SK-N-SH (cell line): ENCODE results near the gene SHROOM3. TPM values are rescaled to one million over a fixed set of nuclear protein-coding genes. Genes with fewer than 3 reads are reported as not detected.

Source experiments
- CTCF ChIA-PET: fragments of 300-600, 350-600 bp; formaldehyde crosslinking; extraction: SDS; loops from one replicate; lab custom pipeline; 2021; lab: Yijun Ruan, JAX
- POLR2A ChIA-PET: fragments of 350-600 bp; sonication (Branson Sonifier 250); formaldehyde crosslinking; extraction: SDS; loops from one replicate; lab custom pipeline; 2020; ENCODE audit warnings: antibody characterized with exemption, inconsistent platforms; lab: Yijun Ruan, JAX
- DNase-seq: peaks from one replicate; pipeline ENCODE4 v3.0.0; 2012
- H2AFZ ChIP-seq: fragments of 200-600 bp; sonication (generic); 2 replicates; pipeline ENCODE4 v1.8.1; 2016; ENCODE audit warnings: antibody characterized with exemption, mild to moderate bottlenecking, low read depth
- H3F3A ChIP-seq: fragments of 200-600 bp; sonication (generic); replicated peaks from 2 replicates; pipeline ENCODE3; 2016; ENCODE audit warnings: antibody characterized with exemption, mild to moderate bottlenecking; ENCODE audit not compliant: insufficient read depth
- H3K27ac ChIP-seq, 2 experiments: fragments of 200-500 bp in 1 of 2; fragments of 200-600 bp in 1 of 2; sonication (Bioruptor generic) in 1 of 2; sonication (generic), shearing (Covaris generic) in 1 of 2; 2 replicates each; pipeline versions ENCODE4 v1.5.1 to v1.6.1; 2014 to 2016; ENCODE audit warnings: low read depth in 2 of 2, inconsistent platforms in 1 of 2, low read length in 1 of 2, mild to moderate bottlenecking in 1 of 2, mixed read lengths in 1 of 2
- H3K27me3 ChIP-seq: fragments of 200-600 bp; sonication (generic), shearing (Covaris generic); 2 replicates; pipeline ENCODE4 v1.6.1; 2016; ENCODE audit warnings: mixed run types; ENCODE audit not compliant: insufficient read depth
- H3K36me3 ChIP-seq, 2 experiments: fragments of 200-500 bp in 1 of 2; fragments of 200-600 bp in 1 of 2; sonication (Bioruptor generic) in 1 of 2; sonication (generic) in 1 of 2; replicated peaks in 1 of 2; 2 replicates each; pipeline versions ENCODE3 to v1.5.1; 2014 to 2016; ENCODE audit warnings: low read length in 1 of 2, mild to moderate bottlenecking in 1 of 2; ENCODE audit not compliant: insufficient read depth in 2 of 2, control insufficient read depth in 1 of 2
- H3K4me1 ChIP-seq, 2 experiments: fragments of 200-500 bp in 1 of 2; fragments of 200-600 bp in 1 of 2; sonication (Bioruptor generic) in 1 of 2; sonication (generic), shearing (Covaris generic) in 1 of 2; 2 replicates each; pipeline versions ENCODE4 v1.5.1 to v1.6.1; 2014 to 2016; ENCODE audit warnings: low read depth in 1 of 2, low read length in 1 of 2, mixed run types in 1 of 2; ENCODE audit not compliant: insufficient read depth in 2 of 2, control insufficient read depth in 1 of 2
- H3K4me2 ChIP-seq: fragments of 200-600 bp; sonication (generic), shearing (Covaris generic); 2 replicates; pipeline ENCODE4 v1.6.1; 2017; ENCODE audit warnings: mixed run types
- H3K4me3 ChIP-seq, 2 experiments: fragments of 200-500 bp in 1 of 2; fragments of 200-600 bp in 1 of 2; sonication (Bioruptor generic) in 1 of 2; sonication (generic), shearing (Covaris generic) in 1 of 2; 2 replicates each; pipeline versions ENCODE4 v1.5.1 to v1.8.1; 2014 to 2016; ENCODE audit warnings: low read depth in 2 of 2, inconsistent platforms in 1 of 2, low read length in 1 of 2, mild to moderate bottlenecking in 1 of 2, mixed read lengths in 1 of 2, moderate library complexity in 1 of 2
- H3K79me2 ChIP-seq: fragments of 200-600 bp; sonication (generic); 2 replicates; pipeline ENCODE4 v1.8.1; 2017; ENCODE audit warnings: mild to moderate bottlenecking; ENCODE audit not compliant: insufficient read depth
- H3K9ac ChIP-seq: fragments of 200-600 bp; sonication (generic); 2 replicates; pipeline ENCODE4 v1.6.1; 2017; ENCODE audit warnings: mixed run types
- H3K9me2 ChIP-seq: fragments of 200-600 bp; sonication (generic); 2 replicates; pipeline ENCODE4 v1.6.1; 2017; ENCODE audit warnings: mixed run types
- H3K9me3 ChIP-seq: fragments of 200-600 bp; sonication (generic); 2 replicates; pipeline ENCODE4 v1.6.1; 2017; ENCODE audit warnings: mixed run types, mild to moderate bottlenecking, moderate library complexity
- H4K20me1 ChIP-seq: fragments of 200-600 bp; sonication (generic); 2 replicates; pipeline ENCODE4 v1.6.1; 2017; ENCODE audit warnings: mild to moderate bottlenecking, mixed run types; ENCODE audit not compliant: insufficient read depth
- ELF1 ChIP-seq: IDR thresholded peaks from 2 replicates; pipeline ENCODE4 v1.4.0; 2012
- EP300 ChIP-seq, 2 experiments: IDR thresholded peaks; 2 replicates each; pipeline versions ENCODE4 v1.4.0 to v1.6.1; 2012; ENCODE audit warnings: borderline replicate concordance in 1 of 2, low read depth in 1 of 2, low read length in 1 of 2
- FOSL2 ChIP-seq: IDR thresholded peaks from 2 replicates; pipeline ENCODE4 v1.4.0; 2012; ENCODE audit warnings: low read depth, mild to moderate bottlenecking, moderate library complexity, borderline replicate concordance
- GATA2 ChIP-seq: sonication (generic); formaldehyde crosslinking; IDR thresholded peaks from 2 replicates; pipeline ENCODE4 v1.5.0; 2020; ENCODE audit warnings: mild to moderate bottlenecking, missing genetic modification reagents
- JUND ChIP-seq: IDR thresholded peaks from 2 replicates; pipeline ENCODE4 v1.4.0; 2012
- RXRA ChIP-seq: IDR thresholded peaks from 2 replicates; pipeline ENCODE4 v1.4.0; 2012; ENCODE audit warnings: low read depth, mild to moderate bottlenecking, borderline replicate concordance
- TAF1 ChIP-seq: IDR thresholded peaks from 2 replicates; pipeline ENCODE4 v1.6.1; 2012; ENCODE audit warnings: low read depth, mild to moderate bottlenecking, low read length, moderate library complexity, borderline replicate concordance
- TCF12 ChIP-seq: IDR thresholded peaks from 2 replicates; pipeline ENCODE4 v1.4.0; 2012
- TEAD4 ChIP-seq: IDR thresholded peaks from 2 replicates; pipeline ENCODE4 v1.4.0; 2012; ENCODE audit warnings: mild to moderate bottlenecking, borderline replicate concordance; ENCODE audit not compliant: insufficient read depth
- WGBS: methylation state at CpG from one replicate; pipeline ENCODE4 v1.1.6; 2017; ENCODE audit warnings: low lambda C conversion rate; 5-methylcytosine and 5-hydroxymethylcytosine counted together
- polyA plus RNA-seq, 3 experiments: library from polyadenylated mRNA; depleted of rRNA; stranded (reverse); fragments of >200 nt; gene quantifications; 2 replicates each; pipeline ENCODE4 v1.2.3, GENCODE V29; 2012
- TF ChIP-seq, protein P1 (sequence below): IDR thresholded peaks from 2 replicates; pipeline ENCODE4 v1.6.1; 2012; ENCODE audit warnings: mild to moderate bottlenecking, low read depth, low read length, moderate library complexity
- TF ChIP-seq, protein P2 (sequence below): fragments of 200-600 bp; sonication (generic); IDR thresholded peaks from 2 replicates; pipeline ENCODE4 v1.6.1; 2017; ENCODE audit warnings: antibody characterized with exemption, mild to moderate bottlenecking, moderate library complexity
- TF ChIP-seq, protein P3 (sequence below): IDR thresholded peaks from 2 replicates; pipeline ENCODE4; 2012

SHROOM3 gene
- polyA plus RNA-seq, 1 of the 3 experiments (the other 2 are of a cell fraction): 4.3 TPM

- TF ChIP-seq RXRA (no peak), TAF1 (no peak), TEAD4 (no peak), TCF12 (no peak)
- TF ChIP-seq, protein P1, sequence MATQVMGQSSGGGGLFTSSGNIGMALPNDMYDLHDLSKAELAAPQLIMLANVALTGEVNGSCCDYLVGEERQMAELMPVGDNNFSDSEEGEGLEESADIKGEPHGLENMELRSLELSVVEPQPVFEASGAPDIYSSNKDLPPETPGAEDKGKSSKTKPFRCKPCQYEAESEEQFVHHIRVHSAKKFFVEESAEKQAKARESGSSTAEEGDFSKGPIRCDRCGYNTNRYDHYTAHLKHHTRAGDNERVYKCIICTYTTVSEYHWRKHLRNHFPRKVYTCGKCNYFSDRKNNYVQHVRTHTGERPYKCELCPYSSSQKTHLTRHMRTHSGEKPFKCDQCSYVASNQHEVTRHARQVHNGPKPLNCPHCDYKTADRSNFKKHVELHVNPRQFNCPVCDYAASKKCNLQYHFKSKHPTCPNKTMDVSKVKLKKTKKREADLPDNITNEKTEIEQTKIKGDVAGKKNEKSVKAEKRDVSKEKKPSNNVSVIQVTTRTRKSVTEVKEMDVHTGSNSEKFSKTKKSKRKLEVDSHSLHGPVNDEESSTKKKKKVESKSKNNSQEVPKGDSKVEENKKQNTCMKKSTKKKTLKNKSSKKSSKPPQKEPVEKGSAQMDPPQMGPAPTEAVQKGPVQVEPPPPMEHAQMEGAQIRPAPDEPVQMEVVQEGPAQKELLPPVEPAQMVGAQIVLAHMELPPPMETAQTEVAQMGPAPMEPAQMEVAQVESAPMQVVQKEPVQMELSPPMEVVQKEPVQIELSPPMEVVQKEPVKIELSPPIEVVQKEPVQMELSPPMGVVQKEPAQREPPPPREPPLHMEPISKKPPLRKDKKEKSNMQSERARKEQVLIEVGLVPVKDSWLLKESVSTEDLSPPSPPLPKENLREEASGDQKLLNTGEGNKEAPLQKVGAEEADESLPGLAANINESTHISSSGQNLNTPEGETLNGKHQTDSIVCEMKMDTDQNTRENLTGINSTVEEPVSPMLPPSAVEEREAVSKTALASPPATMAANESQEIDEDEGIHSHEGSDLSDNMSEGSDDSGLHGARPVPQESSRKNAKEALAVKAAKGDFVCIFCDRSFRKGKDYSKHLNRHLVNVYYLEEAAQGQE: no peak
- TF ChIP-seq, protein P2, sequence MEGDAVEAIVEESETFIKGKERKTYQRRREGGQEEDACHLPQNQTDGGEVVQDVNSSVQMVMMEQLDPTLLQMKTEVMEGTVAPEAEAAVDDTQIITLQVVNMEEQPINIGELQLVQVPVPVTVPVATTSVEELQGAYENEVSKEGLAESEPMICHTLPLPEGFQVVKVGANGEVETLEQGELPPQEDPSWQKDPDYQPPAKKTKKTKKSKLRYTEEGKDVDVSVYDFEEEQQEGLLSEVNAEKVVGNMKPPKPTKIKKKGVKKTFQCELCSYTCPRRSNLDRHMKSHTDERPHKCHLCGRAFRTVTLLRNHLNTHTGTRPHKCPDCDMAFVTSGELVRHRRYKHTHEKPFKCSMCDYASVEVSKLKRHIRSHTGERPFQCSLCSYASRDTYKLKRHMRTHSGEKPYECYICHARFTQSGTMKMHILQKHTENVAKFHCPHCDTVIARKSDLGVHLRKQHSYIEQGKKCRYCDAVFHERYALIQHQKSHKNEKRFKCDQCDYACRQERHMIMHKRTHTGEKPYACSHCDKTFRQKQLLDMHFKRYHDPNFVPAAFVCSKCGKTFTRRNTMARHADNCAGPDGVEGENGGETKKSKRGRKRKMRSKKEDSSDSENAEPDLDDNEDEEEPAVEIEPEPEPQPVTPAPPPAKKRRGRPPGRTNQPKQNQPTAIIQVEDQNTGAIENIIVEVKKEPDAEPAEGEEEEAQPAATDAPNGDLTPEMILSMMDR: no peak
- Histone ChIP-seq H3K9ac (no peak overlapping the region), H3K4me1 (no peaks in the 10 kb centered on the region), H4K20me1 (no peaks in the 10 kb centered on the region), H3K9me2 (no peaks in the 10 kb centered on the region), H3K4me2 (no peak overlapping the region), H3K36me3 (no peaks in the 10 kb centered on the region), H2AFZ (no peak overlapping the region), H3K79me2 (no peaks in the 10 kb centered on the region), H3K27ac (no peak overlapping the region), H3K9me3 (no peaks in the 10 kb centered on the region), H3F3A (no peaks in the 10 kb centered on the region), H3K27me3 (no peaks in the 10 kb centered on the region), H3K4me3 (no peak overlapping the region)
- CTCF ChIA-PET: interaction anchor here (0.6 to 2.4 kb wide), 4 partner anchors 14 to 58 kb away, joined by 3 to 12 read pairs (median 4); no protein-coding TSS in a partner anchor
- POLR2A ChIA-PET: no interaction called here
- WGBS: 60% methylated on average over 4 of the region's 4 CpGs
- no peak for DNase-seq
Observed at GRCh38 chr4:76488888-76489685, 54.1 kb downstream of the SHROOM3 start.

GRCh38 chr4:76489686-76490161, 54.7 kb downstream of the SHROOM3 start:
- Histone ChIP-seq H3K79me2 (no peaks in the 10 kb centered on the region), H3F3A (no peaks in the 10 kb centered on the region), H3K4me1 (no peaks in the 10 kb centered on the region), H3K36me3 (no peaks in the 10 kb centered on the region), H3K27ac (no peak overlapping the region), H3K27me3 (no peaks in the 10 kb centered on the region), H3K4me3 (no peak overlapping the region), H3K9me3 (no peaks in the 10 kb centered on the region), H3K9me2 (no peaks in the 10 kb centered on the region), H2AFZ (no peak overlapping the region), H4K20me1 (no peaks in the 10 kb centered on the region), H3K9ac (no peak overlapping the region), H3K4me2 (no peak overlapping the region)
- WGBS: 72% methylated on average over 6 of the region's 6 CpGs
- ChIA-PET CTCF (interaction anchor here (0.6 to 7.4 kb wide), 4 partner anchors 14 to 60 kb away, joined by 3 to 35 read pairs (median 16); no protein-coding TSS in a partner anchor), POLR2A (no interaction called here)
- DNase-seq: no peak
- TF ChIP-seq TEAD4: no peak
- no peak for TF ChIP-seq FOSL2
- no peak for TF ChIP-seq JUND
- TF ChIP-seq, protein P1: no peak
- no peak for TF ChIP-seq ELF1
- no peak for TF ChIP-seq EP300 (IDR thresholded peaks at IDR 0.05; ENCODE audit: borderline replicate concordance in 1 of 2, low read depth in 1 of 2, low read length in 1 of 2)
- TF ChIP-seq, protein P2: no peak
- TF ChIP-seq GATA2 (CRISPR knock-in tag): no peak
- TF ChIP-seq, protein P3, sequence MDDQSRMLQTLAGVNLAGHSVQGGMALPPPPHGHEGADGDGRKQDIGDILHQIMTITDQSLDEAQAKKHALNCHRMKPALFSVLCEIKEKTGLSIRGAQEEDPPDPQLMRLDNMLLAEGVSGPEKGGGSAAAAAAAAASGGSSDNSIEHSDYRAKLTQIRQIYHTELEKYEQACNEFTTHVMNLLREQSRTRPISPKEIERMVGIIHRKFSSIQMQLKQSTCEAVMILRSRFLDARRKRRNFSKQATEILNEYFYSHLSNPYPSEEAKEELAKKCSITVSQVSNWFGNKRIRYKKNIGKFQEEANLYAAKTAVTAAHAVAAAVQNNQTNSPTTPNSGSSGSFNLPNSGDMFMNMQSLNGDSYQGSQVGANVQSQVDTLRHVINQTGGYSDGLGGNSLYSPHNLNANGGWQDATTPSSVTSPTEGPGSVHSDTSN: no peak
